ENCODE data around the gene PPFIBP1.
"Not testable (repeated sequence)": the region's sequence is repeated elsewhere in the genome, so short reads cannot be mapped to it uniquely, and the experiment has no call there.

Gene PPFIBP1

GRCh38 chr12:27732281-27732680, 208.3 kb downstream of the PPFIBP1 start:
- DNase-seq, result peak in 1 of 2 experiments; percentile 5

- peak in 1 of 2 experiments; percentile 29 for DNase-seq
Measured at GRCh38 chr12:27733052-27733656, 209.1 kb downstream of the PPFIBP1 start.

GRCh38 chr12:27733791-27734190, 209.8 kb downstream of the PPFIBP1 start:
- DNase-seq, result no peak

- not testable (repeated sequence) for DNase-seq
Measured at GRCh38 chr12:27734321-27734720, 210.3 kb downstream of the PPFIBP1 start.

- no peak for DNase-seq
Measured at GRCh38 chr12:27743601-27744000, 219.6 kb downstream of the PPFIBP1 start.
